GM23338 (cell line): ENCODE measurements around the gene LASP1NB.

Source experiments
- ATAC-seq: fragments of 200-7000 bp; cut with Tn5 transposase; 3 replicates; pipeline ENCODE4 v1.9.1; 2020
- DNase-seq: peaks from one replicate; pipeline ENCODE4 v3.0.0-alpha.2; 2015; ENCODE audit warnings: low spot score
- H2AFZ ChIP-seq: fragments of 200-600 bp; sonication (generic); 2 replicates; pipeline ENCODE4 v1.8.0; 2016; ENCODE audit warnings: antibody characterized with exemption, mild to moderate bottlenecking, moderate library complexity
- H3F3A ChIP-seq: fragments of 200-600 bp; sonication (generic); replicated peaks from 2 replicates; pipeline ENCODE4 v1.8.0; 2017; ENCODE audit warnings: antibody characterized with exemption, mixed run types, low read depth
- H3K27ac ChIP-seq: fragments of 200-600 bp; sonication (generic); 2 replicates; pipeline ENCODE4 v1.6.1; 2016; ENCODE audit warnings: low read depth
- H3K27me3 ChIP-seq: fragments of 200-600 bp; sonication (generic); 2 replicates; pipeline ENCODE4 v1.8.0; 2016; ENCODE audit warnings: mild to moderate bottlenecking, mixed run types, moderate library complexity; ENCODE audit not compliant: insufficient read depth
- H3K36me3 ChIP-seq: fragments of 200-600 bp; sonication (generic); 2 replicates; pipeline ENCODE4 v1.8.0; 2016; ENCODE audit warnings: mild to moderate bottlenecking; ENCODE audit not compliant: insufficient read depth
- H3K4me1 ChIP-seq: fragments of 200-600 bp; sonication (generic); 2 replicates; pipeline ENCODE4 v1.8.0; 2016; ENCODE audit warnings: mild to moderate bottlenecking, moderate library complexity; ENCODE audit not compliant: insufficient read depth
- H3K4me2 ChIP-seq: fragments of 200-600 bp; sonication (generic); 2 replicates; pipeline ENCODE4 v1.7.1; 2017; ENCODE audit warnings: mixed run types
- H3K4me3 ChIP-seq: fragments of 200-600 bp; sonication (generic); 2 replicates; pipeline ENCODE4 v1.6.1; 2016; ENCODE audit warnings: mixed run types
- H3K79me2 ChIP-seq: fragments of 200-600 bp; sonication (generic); replicated peaks from 2 replicates; pipeline ENCODE4 v1.8.0; 2017; ENCODE audit warnings: mild to moderate bottlenecking; ENCODE audit not compliant: insufficient read depth
- H3K9me2 ChIP-seq: fragments of 200-600 bp; sonication (generic); 2 replicates; pipeline ENCODE4 v1.8.0; 2017; ENCODE audit not compliant: insufficient read depth
- H4K20me1 ChIP-seq: fragments of 200-600 bp; sonication (generic); replicated peaks from 2 replicates; pipeline ENCODE4 v1.8.0; 2017; ENCODE audit warnings: mild to moderate bottlenecking; ENCODE audit not compliant: insufficient read depth
- H3K27ac Mint-ChIP-seq: 2 replicates; pipeline ENCODE4 v1.8.0; 2020; ENCODE audit warnings: inconsistent platforms, mild to moderate bottlenecking, moderate library complexity, mixed read lengths
- H3K27me3 Mint-ChIP-seq: 3 replicates; pipeline ENCODE4 v1.8.0; 2022; ENCODE audit warnings: low read depth, mild to moderate bottlenecking, moderate library complexity, mixed read lengths, inconsistent platforms; ENCODE audit not compliant: insufficient read depth, poor library complexity
- H3K36me3 Mint-ChIP-seq: 3 replicates; pipeline ENCODE4 v1.8.0; 2021; ENCODE audit warnings: low read depth, mild to moderate bottlenecking, inconsistent platforms, moderate library complexity, mixed read lengths
- H3K4me1 Mint-ChIP-seq: 3 replicates; pipeline ENCODE4 v1.8.0; 2020; ENCODE audit warnings: mild to moderate bottlenecking, inconsistent platforms, mixed read lengths
- H3K4me3 Mint-ChIP-seq: 3 replicates; pipeline ENCODE4 v1.8.0; 2021; ENCODE audit warnings: moderate library complexity, mild to moderate bottlenecking, inconsistent platforms, mixed read lengths
- H3K9me3 Mint-ChIP-seq: 3 replicates; pipeline ENCODE4 v1.8.0; 2020; ENCODE audit warnings: moderate library complexity, mild to moderate bottlenecking, inconsistent platforms, mixed read lengths
- CREB1 ChIP-seq: fragments of 250-450 bp; sonication (Bioruptor Pico); IDR thresholded peaks from 2 replicates; pipeline ENCODE4 v1.5.0; 2020; ENCODE audit warnings: low read depth, mild to moderate bottlenecking, moderate library complexity
- CTCF ChIP-seq, 2 experiments: fragments of 200-600 bp in 1 of 2; sonication (generic) in 1 of 2; conservative IDR thresholded peaks; 2 replicates each; pipeline versions ENCODE4 v1.5.1 to v1.6.1; 2016 to 2017; ENCODE audit warnings: antibody characterized with exemption in 2 of 2, low read depth in 2 of 2, mild to moderate bottlenecking in 2 of 2, moderate library complexity in 1 of 2
- EZH2 ChIP-seq: fragments of 200-600 bp; sonication (generic); IDR thresholded peaks from one replicate; pipeline ENCODE4 v1.8.0; 2017; ENCODE audit warnings: antibody characterized with exemption, mild to moderate bottlenecking, low read depth; ENCODE audit not compliant: unreplicated experiment
- EZH2phosphoT487 ChIP-seq: fragments of 200-600 bp; sonication (generic); IDR thresholded peaks from one replicate; pipeline ENCODE4 v1.8.1; 2018; ENCODE audit warnings: antibody characterized with exemption; ENCODE audit not compliant: unreplicated experiment
- JUNB ChIP-seq: IDR thresholded peaks from one replicate; pipeline ENCODE4 v1.6.1; 2016; ENCODE audit warnings: antibody characterized with exemption; ENCODE audit not compliant: unreplicated experiment
- NANOG ChIP-seq: IDR thresholded peaks from 2 replicates; pipeline ENCODE4 v1.6.1; 2016; ENCODE audit warnings: antibody characterized with exemption, borderline replicate concordance
- ZNF114 ChIP-seq: fragments of 250-450 bp; sonication (Bioruptor Pico); IDR thresholded peaks from 2 replicates; pipeline ENCODE4 v1.5.0; 2020; ENCODE audit warnings: mild to moderate bottlenecking, moderate library complexity
- ZNF331 ChIP-seq: fragments of 250-450 bp; sonication (Bioruptor Pico); IDR thresholded peaks from 2 replicates; pipeline ENCODE4 v1.5.0; 2020; ENCODE audit warnings: low read depth, mild to moderate bottlenecking, moderate library complexity

The LASP1NB gene

GRCh38 chr17:38921756-38922411 lies 3.5 kb upstream of the LASP1NB start (continued):
- TF ChIP-seq ZNF331 (CRISPR knock-in tag) = no peak
- no peak for TF ChIP-seq EZH2phosphoT487
- TF ChIP-seq NANOG = no peak
- TF ChIP-seq CTCF (conservative IDR thresholded peaks at IDR 0.05; ENCODE audit: low read depth in 2 of 2) = no peak
- TF ChIP-seq ZNF114 = no peak
- no peak for TF ChIP-seq JUNB

- Histone ChIP-seq H3F3A (peaks cover 7% of the 10 kb centered on the region; the same call in 1 of the 2 replicates), H3K27ac (peak overlapping the region; percentile 53), H2AFZ (no peak overlapping the region), H3K9me2 (0 out of 2 replicates have a peak, but pooled peaks cover 3% of the 10 kb centered on the region), H4K20me1 (peaks cover 6% of the 10 kb centered on the region), H3K27me3 (no peaks in the 10 kb centered on the region), H3K79me2 (no peaks in the 10 kb centered on the region), H3K36me3 (no peaks in the 10 kb centered on the region; the same call in 1 of the 2 replicates), H3K4me1 (peaks cover 19% of the 10 kb centered on the region), H3K4me2 (peak overlapping the region; percentile 37; the same call in 1 of the 2 replicates), H3K4me3 (no peak overlapping the region)
- Mint-ChIP-seq H3K4me1 (peaks cover 34% of the 10 kb centered on the region), H3K27ac (0 out of 2 replicates have a peak overlapping the region, but pooled peaks have one; percentile 4), H3K27me3 (peaks cover 14% of the 10 kb centered on the region), H3K36me3 (peaks cover 25% of the 10 kb centered on the region), H3K9me3 (no peaks in the 10 kb centered on the region), H3K4me3 (no peak overlapping the region)
- DNase-seq (peak; percentile 76), ATAC-seq (peak; percentile 80)
- TF ChIP-seq JUNB = no peak
- no peak for TF ChIP-seq EZH2phosphoT487
- TF ChIP-seq EZH2 = no peak
- TF ChIP-seq CREB1 (CRISPR knock-in tag) = no peak
- no peak for TF ChIP-seq ZNF114
- no peak for TF ChIP-seq CTCF (conservative IDR thresholded peaks at IDR 0.05; ENCODE audit: low read depth in 2 of 2)
- TF ChIP-seq NANOG = no peak
These were observed 2.7 kb upstream of the LASP1NB start for GRCh38 chr17:38922538-38923297.
